Tibial nerve (tissue), 4 donors: ENCODE measurements around the gene NT5C. TPM values are rescaled to one million over a fixed set of nuclear protein-coding genes. Genes with fewer than 3 reads are reported as not detected.
"Not testable (repeated sequence)": the region's sequence is repeated elsewhere in the genome, so short reads cannot be mapped to it uniquely, and the experiment has no call there.

Source experiments
- DNase-seq, 2 donors: peaks; one replicate each; pipeline ENCODE4 v3.0.0-alpha.2; 2019; ENCODE audit warnings: low spot score in 2 of 2
- H3K27ac ChIP-seq, 4 donors: fragments of 200-600 bp; sonication (generic) in 3 of 4; one replicate each; pipeline ENCODE4 v1.5.1; 2017 to 2019; ENCODE audit warnings: mild to moderate bottlenecking in 1 of 4
- H3K27me3 ChIP-seq, 2 donors: fragments of 200-600 bp; sonication (generic) in 1 of 2; one replicate each; pipeline versions ENCODE4 v1.5.1 to v1.6.0; 2017 to 2019
- H3K36me3 ChIP-seq, 3 donors: fragments of 200-600 bp; sonication (generic); one replicate each; pipeline ENCODE4 v1.5.1; 2018 to 2019
- H3K4me1 ChIP-seq, 4 donors: fragments of 200-600 bp; sonication (generic) in 3 of 4; one replicate each; pipeline ENCODE4 v1.5.1; 2017 to 2019
- H3K4me3 ChIP-seq, 4 donors: fragments of 200-600 bp; sonication (generic) in 3 of 4; one replicate each; pipeline ENCODE4 v1.5.1; 2017 to 2019; ENCODE audit warnings: mild to moderate bottlenecking in 1 of 4, moderate library complexity in 1 of 4
- H3K9me3 ChIP-seq, 4 donors: fragments of 200-600 bp; sonication (generic) in 3 of 4; one replicate each; pipeline ENCODE4 v1.5.1; 2017 to 2019
- CTCF ChIP-seq, 5 experiments: fragments of 200-600 bp in 3 of 5; fragments of 450-650 bp in 2 of 5; sonication (generic) in 3 of 5; IDR thresholded peaks; one replicate each; pipeline ENCODE4 v1.5.1; 2016 to 2019; ENCODE audit warnings: antibody characterized with exemption in 5 of 5, mild to moderate bottlenecking in 3 of 5, moderate library complexity in 2 of 5
- EP300 ChIP-seq, 2 donors: sonication (generic); formaldehyde crosslinking; IDR thresholded peaks; one replicate each; pipeline ENCODE4 v1.6.1; 2017; ENCODE audit warnings: antibody characterized with exemption in 2 of 2, mild to moderate bottlenecking in 1 of 2
- POLR2A ChIP-seq, 2 donors: fragments of 450-650 bp; IDR thresholded peaks; one replicate each; pipeline ENCODE4 v1.6.1; 2017; ENCODE audit warnings: antibody characterized with exemption in 2 of 2, mild to moderate bottlenecking in 2 of 2, moderate library complexity in 2 of 2
- WGBS, 2 donors: methylation state at CpG; one replicate each; pipeline ENCODE4 v1.1.5; 2018; 5-methylcytosine and 5-hydroxymethylcytosine counted together
- total RNA-seq, 4 donors: library from RNA; depleted of rRNA; stranded (reverse); fragments of >200 nt; gene quantifications; one replicate each; pipeline ENCODE4 v1.1.0, GENCODE V29; 2016

Gene NT5C
- total RNA-seq, 4 donors from 2014 or later, result 137 to 194 (median 166) TPM

GRCh38 chr17:75128694-75129505 lies 2.6 kb downstream of the NT5C start:
- no peak for DNase-seq
- Histone ChIP-seq H3K4me3 (no peak overlapping the region), H3K27me3 (no peaks in the 10 kb centered on the region), H3K9me3 (no peaks in the 10 kb centered on the region), H3K27ac (no peak overlapping the region), H3K36me3 (peaks cover 0 to 21% (median 0%) of the 10 kb centered on the region in 3 donors), H3K4me1 (peaks cover 0 to 28% (median 9%) of the 10 kb centered on the region in 4 donors)
- WGBS, 2 donors, result 84 to 85% methylated on average over 19 to 33 of the region's 33 CpGs
- TF ChIP-seq POLR2A (IDR thresholded peaks at IDR 0.05) (no peak), EP300 (IDR thresholded peaks at IDR 0.05) (no peak), CTCF (IDR thresholded peaks at IDR 0.05) (no peak)

- H3K9me3 ChIP-seq, H3K27ac ChIP-seq, DNase-seq, H3K27me3 ChIP-seq, H3K4me3 ChIP-seq: not testable (repeated sequence)
- H3K4me1 ChIP-seq, result peaks cover 0 to 28% (median 9%) of the 10 kb centered on the region in 4 donors
- 84 to 94% methylated on average over 5 of the region's 5 CpGs for WGBS, 2 donors
- H3K36me3 ChIP-seq, result peaks cover 0 to 21% (median 0%) of the 10 kb centered on the region in 3 donors
Measured at GRCh38 chr17:75127936-75128335, 3.6 kb downstream of the NT5C start.

- WGBS, 2 donors, result 91 to 93% methylated on average over 8 of the region's 8 CpGs
- H3K4me3 ChIP-seq, result no peak overlapping the region
- H3K27ac ChIP-seq, result no peak overlapping the region
- peaks cover 0 to 22% (median 4%) of the 10 kb centered on the region in 4 donors for H3K4me1 ChIP-seq
- no peaks in the 10 kb centered on the region for H3K27me3 ChIP-seq
- H3K36me3 ChIP-seq, result peaks cover 0 to 21% (median 0%) of the 10 kb centered on the region in 3 donors
- H3K9me3 ChIP-seq, result no peaks in the 10 kb centered on the region
- DNase-seq, result no peak
- TF ChIP-seq CTCF (IDR thresholded peaks at IDR 0.05) (no peak), EP300 (IDR thresholded peaks at IDR 0.05) (no peak), POLR2A (IDR thresholded peaks at IDR 0.05) (no peak)
Measured at GRCh38 chr17:75126954-75127353, 4.6 kb downstream of the NT5C start.

DNA sequence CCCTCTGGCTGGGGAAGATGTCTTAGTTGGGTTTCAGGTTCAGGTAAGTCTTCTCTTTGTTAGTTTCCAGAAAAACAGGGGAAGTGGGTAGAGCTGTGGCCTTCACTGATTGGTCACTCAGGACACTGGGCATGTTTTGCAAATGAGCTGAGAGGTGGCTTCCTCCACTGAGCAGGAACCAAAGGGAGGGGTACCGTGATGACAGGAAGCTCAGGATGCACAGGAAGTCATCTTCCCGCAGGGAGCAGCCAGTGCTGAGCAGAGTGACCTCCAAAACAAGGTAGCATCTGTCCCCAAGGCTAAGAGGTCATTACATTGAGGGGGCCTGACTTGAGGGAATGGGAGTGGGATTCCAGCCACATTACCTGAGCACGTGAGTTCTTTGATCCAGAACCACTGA lies 5.6 kb downstream of the NT5C start:
- 39 to 41% methylated on average over 3 of the region's 3 CpGs for WGBS, 2 donors
- no peak overlapping the region for H3K4me3 ChIP-seq
- H3K27me3 ChIP-seq, result no peaks in the 10 kb centered on the region
- H3K27ac ChIP-seq, result no peak overlapping the region
- H3K4me1 ChIP-seq, result peaks cover 0 to 20% (median 3%) of the 10 kb centered on the region in 4 donors
- TF ChIP-seq EP300 (IDR thresholded peaks at IDR 0.05) (no peak), CTCF (IDR thresholded peaks at IDR 0.05) (no peak), POLR2A (IDR thresholded peaks at IDR 0.05) (no peak)
- DNase-seq, result no peak
- H3K9me3 ChIP-seq, result no peaks in the 10 kb centered on the region
- peaks cover 0 to 28% (median 0%) of the 10 kb centered on the region in 3 donors for H3K36me3 ChIP-seq

DNA sequence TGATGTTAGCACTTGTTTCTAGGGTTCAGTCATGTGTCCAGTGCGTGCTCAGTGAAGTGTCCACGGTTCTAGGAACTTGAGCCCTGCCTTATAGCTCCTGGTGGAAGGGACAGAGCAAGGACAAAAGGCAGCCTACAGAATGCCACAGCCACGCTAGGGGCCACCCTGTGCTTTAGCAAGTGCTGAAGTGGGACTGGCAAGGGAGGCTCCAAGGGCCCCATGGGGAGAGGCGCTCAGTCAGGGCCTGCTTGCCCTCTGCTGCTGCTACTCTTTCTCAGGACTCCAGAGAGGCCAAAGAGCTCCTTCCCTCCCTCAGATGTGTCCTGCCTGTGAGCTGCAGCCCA lies 6.8 kb downstream of the NT5C start:
- peaks cover 0 to 27% (median 0%) of the 10 kb centered on the region in 3 donors for H3K36me3 ChIP-seq
- DNase-seq, result no peak
- peaks cover 0 to 12% (median 3%) of the 10 kb centered on the region in 4 donors for H3K4me1 ChIP-seq
- no peak overlapping the region for H3K4me3 ChIP-seq
- H3K27me3 ChIP-seq, result no peaks in the 10 kb centered on the region
- H3K9me3 ChIP-seq, result no peaks in the 10 kb centered on the region
- peak overlapping the region in 1 of 4 donors; percentile 77 for H3K27ac ChIP-seq
- 92 to 96% methylated on average over 3 to 4 of the region's 4 CpGs for WGBS, 2 donors
- TF ChIP-seq POLR2A (IDR thresholded peaks at IDR 0.05), result no peak
- TF ChIP-seq EP300 (IDR thresholded peaks at IDR 0.05), result no peak
- TF ChIP-seq CTCF (IDR thresholded peaks at IDR 0.05), result no peak
